AG20443 (cell line): ENCODE results near the gene OIT3.
"Not testable (repeated sequence)": the region's sequence is repeated elsewhere in the genome, so short reads cannot be mapped to it uniquely, and the experiment has no call there.

Experiments
- DNase-seq: peaks from one replicate; pipeline ENCODE4 v3.0.0; 2012; ENCODE audit warnings: low spot score, mixed read lengths

OIT3 gene

DNA sequence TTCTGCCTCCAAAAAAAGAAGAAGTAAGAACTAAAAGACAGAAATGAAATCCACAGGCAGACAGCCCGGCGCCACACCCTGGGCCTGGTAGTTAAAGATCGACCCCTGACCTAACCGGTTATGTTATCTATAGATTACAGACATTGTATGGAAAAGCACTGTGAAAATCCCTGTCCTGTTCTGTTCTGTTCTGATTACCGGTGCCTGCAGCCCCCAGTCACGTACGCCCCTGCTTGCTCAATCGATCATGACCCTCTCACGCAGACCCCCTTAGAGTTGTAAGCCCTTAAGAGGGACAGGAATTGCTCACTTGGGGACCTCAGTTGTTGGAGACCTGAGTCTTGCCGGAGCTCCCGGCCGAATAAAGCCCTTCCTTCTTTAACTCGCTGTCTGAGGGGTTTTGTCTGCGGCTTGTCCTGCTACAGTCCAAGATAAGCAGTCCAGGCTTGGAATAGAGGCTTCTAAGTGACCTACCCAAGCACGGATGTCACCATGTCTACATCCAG lies 10.5 kb downstream of the OIT3 start:
- DNase-seq = not testable (repeated sequence)

DNA sequence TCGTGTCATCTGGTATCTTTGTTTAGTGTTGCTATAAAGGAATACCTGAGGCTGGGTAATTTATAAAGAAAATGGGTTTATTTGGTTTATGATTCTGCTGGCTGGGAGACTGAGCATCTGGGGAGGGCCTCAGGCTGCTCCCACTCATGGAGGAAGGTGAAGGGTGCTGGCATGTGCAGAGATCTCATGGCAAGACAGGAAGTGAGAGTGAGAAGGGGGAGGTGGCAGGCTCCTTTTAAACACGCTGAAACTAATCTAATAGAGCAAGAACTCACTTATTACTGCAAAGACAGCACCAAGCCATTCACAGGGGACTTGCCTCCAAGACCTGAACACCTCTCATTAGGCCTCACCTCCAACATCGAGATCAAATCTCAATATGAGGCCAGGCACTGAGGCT lies 11.3 kb downstream of the OIT3 start:
- no peak for DNase-seq

DNA sequence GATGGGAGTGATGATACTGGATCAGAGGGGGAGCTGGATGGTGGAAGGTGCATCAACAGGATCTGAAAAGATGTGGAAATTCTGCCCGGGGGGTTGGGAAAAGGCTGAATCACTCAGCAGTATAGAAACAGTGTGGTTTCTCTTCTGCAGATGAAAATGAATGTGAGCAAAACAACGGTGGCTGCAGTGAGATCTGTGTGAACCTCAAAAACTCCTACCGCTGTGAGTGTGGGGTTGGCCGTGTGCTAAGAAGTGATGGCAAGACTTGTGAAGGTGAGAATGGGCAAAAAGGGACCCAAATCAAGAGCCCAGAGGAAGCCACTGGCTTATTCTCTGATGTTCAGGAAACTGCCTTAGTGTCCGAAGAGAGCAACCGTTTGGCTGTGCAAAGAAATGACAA lies 12.9 kb downstream of the OIT3 start:
- DNase-seq = no peak

DNA sequence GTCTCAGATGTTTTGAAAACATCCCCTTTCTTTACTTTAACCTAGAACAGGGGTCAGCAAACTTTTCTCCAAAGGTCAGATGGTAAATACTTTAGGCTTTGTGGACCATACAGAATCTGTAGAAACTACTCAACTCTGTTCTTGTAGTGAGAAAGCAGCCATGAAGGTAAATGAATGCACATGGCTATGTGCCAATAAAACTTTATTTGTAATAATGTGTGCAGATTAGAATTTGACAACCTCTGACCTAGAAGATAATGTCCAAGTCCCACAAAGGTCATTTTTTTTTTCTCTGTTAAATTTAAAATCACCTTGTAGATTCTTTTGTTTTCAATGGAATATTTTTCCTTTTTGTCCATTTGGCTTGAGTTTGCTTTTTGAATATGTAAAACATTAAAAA lies 17.2 kb downstream of the OIT3 start:
- DNase-seq = no peak

DNA sequence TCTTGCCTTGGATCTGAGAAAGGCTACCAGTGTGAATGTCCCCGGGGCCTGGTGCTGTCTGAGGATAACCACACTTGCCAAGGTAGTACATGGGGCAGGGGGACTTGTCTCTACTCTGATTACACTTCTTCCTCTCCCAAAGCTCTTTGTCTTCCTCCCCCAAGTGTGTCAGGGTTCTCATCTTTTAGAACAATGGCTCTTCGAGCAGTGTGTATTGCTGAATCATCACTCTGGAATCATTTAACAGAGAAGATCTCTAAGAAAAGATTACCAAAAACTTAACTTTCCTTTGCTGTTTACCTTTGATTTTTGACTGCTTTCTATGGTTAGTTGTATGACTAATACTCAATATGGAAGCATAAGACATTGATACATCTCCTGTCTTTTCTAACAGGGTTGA lies 18.2 kb downstream of the OIT3 start:
- no peak for DNase-seq

DNA sequence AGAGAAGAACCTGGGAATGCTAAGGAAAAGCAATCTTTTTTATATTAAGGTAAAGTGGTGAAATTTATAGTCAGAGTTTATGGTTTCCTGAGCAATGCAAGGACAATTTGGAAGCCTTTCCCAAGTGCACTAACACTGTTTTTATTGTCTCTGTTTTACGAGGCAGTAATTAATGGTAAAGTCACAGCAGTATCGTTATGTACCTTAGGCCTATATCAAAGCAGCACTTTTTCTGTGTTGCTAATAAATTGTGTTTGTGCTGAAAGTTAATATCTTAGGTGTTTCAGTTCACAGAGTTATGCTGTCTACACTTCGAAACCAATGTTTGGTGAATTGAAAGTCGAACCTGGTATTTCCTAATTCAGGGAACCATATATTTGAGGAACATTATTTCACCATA lies 19.2 kb downstream of the OIT3 start:
- DNase-seq = no peak

DNA sequence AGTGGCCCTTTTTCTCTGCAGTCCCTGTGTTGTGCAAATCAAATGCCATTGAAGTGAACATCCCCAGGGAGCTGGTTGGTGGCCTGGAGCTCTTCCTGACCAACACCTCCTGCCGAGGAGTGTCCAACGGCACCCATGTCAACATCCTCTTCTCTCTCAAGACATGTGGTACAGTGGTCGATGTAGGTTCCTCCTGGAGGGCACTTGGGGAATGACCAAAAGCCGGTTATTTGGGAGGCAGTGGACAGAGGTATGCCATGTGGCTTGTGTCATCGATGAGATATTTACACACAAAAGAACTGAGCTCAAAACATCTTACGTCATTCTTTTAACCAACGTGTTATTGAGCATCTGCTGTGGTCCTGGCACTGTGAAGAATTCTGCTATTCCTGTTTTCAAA lies 19.7 kb downstream of the OIT3 start:
- no peak for DNase-seq

DNA sequence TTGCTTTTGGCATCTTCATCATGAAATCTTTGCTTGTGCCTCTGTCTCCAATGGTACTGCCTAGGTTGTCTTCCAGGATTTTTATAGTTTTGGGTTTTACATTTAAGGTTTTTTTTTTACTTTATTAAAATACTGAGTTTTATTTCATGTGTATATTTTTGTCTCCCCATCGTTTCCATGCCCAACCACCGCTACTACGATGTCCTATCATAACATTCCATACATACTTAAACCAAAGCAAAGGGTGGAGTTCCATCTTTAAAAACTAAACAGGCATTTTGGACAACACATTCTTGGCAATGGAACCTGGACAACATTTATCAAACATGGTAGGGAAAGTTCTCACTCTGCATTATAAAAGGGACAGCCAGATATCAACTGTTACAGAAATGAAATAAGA lies 23.7 kb downstream of the OIT3 start:
- DNase-seq = not testable (repeated sequence)

DNA sequence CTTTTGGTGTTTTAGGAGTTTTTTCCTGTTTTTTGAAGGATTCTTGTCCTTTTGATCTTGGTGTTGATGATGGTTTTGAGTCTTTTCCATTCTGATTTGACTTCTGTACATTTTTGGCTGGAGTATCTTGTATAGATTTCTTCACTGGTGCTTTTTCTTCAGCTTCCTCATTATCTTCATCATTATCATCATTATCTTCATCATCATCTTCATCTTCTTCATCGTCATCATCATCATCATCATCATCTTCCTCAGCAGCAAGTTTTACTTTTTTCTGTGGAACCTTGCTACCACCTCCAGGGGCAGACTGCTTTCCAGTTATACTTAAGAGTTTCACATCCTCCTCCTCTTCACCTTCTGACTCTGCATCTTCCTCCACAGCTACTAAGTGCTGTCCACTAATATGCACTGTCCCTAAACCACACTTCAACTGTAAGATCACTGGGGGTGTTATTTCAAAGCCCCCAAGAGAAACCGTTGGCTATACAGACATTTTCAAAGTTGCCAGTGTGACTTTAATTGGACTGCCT lies 24.3 kb downstream of the OIT3 start:
- DNase-seq = not testable (repeated sequence)

DNA sequence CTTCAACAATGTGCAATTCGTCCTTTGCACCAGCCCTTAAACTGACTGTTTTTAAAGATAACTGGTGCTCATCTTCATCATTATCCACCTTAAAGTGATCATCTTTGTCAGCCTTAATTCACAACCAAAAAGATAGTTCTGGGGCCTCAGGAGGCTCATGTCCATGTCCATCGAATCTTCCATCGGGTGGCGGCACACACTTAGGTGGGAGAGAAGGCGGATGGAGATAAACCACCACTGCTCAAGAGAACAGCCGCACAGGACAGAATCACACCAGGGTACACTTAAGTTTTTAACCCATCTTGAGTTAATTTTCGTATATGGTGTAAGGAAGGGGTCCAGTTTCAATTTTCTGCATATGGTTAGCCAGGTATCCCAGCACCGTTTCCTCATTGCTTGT lies 24.8 kb downstream of the OIT3 start:
- DNase-seq = no peak

DNA sequence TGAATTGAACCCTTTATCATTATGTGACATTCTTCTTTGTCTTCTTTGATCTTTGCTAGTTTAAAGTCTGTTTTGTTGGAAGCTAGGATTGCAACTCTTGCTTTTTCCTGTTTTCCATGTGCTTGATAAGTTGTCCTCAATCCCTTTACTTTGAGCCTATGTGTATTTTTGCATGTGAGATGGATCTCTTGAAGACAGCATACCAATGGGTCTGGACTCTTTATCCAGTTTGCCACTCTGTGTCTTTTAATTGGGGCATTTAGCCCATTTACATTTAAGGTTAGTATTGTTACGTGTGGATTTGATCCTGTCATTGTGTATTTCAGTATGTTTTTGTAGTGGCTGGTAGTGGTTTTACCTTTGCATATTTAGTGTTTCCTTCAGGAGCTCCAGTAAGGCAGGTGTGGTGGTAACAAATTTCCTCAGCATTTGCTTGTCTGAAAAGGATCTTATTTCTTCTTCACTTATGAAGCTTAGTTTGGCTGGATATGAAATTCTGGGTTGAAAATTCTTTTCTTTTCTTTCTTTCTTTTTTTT lies 27.7 kb downstream of the OIT3 start:
- DNase-seq = not testable (repeated sequence)

DNA sequence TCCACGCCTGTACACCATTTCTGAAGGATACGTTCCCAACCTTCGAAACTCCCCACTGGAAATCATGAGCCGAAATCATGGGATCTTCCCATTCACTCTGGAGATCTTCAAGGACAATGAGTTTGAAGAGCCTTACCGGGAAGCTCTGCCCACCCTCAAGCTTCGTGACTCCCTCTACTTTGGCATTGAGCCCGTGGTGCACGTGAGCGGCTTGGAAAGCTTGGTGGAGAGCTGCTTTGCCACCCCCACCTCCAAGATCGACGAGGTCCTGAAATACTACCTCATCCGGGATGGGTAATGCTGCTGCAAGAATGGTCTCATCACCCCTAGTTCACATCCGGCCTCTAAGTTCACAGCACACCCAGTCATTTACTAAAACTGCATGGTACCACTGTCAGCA lies 30.8 kb downstream of the OIT3 start:
- no peak for DNase-seq

DNA sequence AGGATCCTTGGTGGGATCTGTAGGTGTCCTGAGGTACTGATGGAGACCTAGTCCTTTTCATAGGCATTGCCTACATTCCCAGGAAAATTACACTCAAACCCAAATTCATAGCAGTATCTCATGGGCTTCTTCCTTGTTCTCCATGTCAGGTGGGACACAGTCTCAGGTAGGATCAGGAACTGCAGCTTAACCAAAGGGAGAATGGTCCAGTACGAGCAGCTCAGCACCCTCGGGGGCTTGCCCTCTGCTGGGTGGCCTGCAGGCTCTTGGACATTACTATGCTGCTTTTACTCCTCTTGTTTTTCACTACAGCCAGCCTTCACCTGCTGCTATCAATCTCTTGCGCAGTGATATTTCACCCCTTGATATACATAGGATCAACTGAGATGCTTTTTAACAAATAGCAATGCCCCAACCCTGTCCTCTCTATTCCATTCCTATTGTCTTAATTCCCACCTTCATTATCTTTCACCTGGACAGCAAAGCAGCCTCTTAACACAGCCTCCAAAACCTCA lies 32.5 kb downstream of the OIT3 start:
- no peak for DNase-seq

DNA sequence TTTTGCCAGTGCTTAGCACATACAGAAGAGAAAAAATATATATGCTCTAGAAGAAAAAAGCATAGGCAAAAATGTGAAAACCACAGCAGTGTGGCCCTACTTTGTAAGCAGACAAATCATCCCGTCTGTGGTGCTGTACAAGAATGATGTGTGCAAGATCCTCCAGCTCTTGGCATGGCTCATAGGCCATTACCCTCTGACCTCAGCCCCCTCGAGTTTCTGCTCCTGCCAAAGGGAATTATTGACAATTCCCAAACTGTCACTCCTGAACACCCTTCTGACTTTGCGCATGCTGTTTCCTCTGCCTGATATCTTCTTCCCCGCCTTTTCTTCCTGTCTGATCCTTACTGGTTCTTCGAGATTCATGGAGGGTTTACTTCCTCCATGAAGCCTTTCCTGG lies 33.9 kb downstream of the OIT3 start:
- no peak for DNase-seq

DNA sequence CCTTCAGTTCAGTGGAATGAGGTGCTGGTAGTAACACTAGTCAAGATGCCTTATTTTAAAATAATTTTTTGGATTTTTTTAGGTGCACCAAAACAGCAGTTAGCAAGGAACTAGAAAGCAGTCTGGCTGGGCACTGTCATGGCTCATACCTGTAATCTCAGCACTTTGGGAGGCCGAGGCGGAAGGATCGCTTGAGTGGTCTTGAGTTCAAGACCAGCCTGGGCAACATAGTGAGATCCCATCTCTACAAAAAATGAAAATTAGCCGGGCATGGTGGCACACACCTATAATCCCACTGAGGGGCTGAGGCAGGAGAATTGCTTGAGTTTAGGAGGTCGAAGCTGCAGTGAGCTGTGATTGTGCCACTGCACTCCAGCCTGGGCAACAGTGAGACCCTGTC lies 35.3 kb downstream of the OIT3 start:
- no peak for DNase-seq

DNA sequence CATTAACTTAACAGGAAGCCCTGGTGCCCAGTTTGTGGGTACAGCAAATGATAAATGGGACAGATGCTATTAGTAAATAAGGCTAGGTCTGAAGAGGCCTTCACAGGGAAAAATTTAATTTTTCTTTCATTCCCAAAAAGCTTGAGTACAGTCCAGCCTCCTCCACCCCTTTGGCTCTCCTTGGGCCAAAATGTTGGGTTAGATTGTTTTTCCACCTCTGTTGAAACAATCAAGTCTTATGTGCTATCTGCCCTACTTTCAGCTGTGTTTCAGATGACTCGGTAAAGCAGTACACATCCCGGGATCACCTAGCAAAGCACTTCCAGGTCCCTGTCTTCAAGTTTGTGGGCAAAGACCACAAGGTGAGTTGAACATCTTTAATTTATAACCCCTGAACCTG lies 36.7 kb downstream of the OIT3 start:
- no peak for DNase-seq

DNA sequence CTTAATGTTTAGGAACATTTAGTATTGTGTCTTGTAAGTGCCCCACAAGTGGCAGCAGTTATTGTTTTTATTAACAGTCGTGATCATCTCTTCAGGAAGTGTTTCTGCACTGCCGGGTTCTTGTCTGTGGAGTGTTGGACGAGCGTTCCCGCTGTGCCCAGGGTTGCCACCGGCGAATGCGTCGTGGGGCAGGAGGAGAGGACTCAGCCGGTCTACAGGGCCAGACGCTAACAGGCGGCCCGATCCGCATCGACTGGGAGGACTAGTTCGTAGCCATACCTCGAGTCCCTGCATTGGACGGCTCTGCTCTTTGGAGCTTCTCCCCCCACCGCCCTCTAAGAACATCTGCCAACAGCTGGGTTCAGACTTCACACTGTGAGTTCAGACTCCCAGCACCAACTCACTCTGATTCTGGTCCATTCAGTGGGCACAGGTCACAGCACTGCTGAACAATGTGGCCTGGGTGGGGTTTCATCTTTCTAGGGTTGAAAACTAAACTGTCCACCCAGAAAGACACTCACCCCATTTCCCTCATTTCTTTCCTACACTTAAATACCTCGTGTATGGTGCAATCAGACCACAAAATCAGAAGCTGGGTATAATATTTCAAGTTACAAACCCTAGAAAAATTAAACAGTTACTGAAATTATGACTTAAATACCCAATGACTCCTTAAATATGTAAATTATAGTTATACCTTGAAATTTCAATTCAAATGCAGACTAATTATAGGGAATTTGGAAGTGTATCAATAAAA lies 38.9 kb downstream of the OIT3 start:
- DNase-seq = no peak

DNA sequence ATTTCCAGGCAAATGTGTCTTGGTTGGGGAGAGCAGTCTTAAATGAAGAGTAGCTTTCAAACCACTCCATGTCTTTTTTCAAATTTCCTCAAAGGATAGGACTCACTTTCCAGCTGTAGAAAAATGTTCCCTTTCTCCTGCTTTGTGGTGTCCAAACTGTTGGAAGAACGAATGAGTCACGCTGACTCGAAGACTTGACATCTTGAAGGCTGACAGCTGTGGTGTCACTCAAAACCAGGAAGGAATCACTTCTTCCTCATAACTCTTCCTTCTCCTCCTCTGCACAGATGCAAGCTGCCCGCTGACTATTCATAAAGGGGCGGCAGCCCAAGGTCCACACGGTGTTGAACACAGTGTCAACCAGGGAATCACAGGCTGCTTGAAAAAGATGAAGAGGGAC lies 41.8 kb downstream of the OIT3 start:
- DNase-seq = no peak

DNA sequence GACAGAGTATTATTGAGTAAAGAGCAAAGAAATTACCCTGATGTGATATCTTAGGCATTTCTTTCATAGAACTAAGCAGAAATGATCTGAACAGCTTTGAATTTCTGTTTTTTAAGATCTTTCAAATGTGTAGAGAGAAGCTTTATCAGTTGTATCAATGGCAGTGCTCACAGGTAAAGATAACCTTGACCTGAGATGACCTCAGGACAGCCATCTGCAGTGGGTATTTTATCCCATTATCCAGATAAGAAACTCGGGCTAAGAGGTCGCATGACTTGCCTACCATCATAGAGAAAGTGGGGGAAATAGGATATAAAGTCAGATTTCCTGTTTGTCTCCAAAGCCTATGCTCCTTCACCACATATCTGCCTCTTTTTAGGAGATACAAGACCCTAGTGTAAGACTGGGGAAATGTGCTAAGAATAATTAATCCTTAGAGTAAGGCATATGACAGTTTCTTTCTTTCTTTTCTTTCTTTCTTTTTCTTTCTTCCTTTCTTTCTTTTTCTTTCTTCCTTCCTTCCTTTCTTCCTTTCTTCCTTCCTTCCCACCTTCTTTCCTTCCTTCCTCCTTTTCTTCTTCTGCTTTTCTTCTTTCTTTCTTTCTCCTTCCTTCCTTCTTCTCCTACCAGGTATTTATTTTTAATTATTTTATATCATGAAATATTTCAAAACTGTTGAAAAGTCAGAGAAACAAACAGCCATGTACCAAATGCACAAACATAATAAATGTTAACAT lies 50.1 kb downstream of the OIT3 start:
- no peak for DNase-seq

DNA sequence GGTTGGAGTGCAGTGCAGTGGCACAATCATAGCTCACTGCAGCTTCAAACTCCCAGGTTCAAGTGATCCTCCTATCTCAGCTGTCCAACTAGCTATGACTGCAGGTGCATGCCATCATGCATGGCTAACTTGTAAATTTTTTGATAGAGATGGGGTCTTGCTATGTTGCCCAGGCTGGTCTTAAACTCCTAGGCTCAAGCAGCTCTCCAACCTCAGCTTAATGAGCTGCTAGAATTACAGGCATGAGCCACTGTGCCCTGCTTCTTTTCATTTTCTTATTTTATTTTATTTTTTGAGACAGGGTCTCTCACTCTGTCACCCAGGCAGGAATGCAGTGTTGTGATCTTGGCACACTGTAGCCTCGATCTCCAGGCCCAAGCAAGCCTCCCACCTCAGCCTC lies 53.4 kb downstream of the OIT3 start:
- DNase-seq = no peak

DNA sequence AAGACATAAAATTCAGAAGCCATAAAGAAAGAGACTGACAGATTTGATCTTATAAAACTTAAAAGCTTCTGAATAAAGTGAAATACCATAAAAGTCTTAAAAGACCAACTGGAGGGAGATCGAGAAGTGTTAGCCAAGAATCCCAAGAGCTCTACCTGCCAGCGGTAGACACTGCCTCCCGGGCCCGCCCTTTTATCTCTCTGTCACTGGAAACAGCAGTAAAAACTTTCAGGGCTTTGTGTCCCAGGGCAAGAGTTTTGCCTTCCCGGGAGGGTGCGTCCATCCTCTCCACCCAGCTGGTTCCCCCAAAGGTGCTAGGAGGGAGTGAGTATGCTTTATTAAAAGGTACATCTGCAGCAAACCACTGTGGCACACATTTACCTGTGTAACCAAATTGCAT lies 55.2 kb downstream of the OIT3 start:
- DNase-seq = no peak

DNA sequence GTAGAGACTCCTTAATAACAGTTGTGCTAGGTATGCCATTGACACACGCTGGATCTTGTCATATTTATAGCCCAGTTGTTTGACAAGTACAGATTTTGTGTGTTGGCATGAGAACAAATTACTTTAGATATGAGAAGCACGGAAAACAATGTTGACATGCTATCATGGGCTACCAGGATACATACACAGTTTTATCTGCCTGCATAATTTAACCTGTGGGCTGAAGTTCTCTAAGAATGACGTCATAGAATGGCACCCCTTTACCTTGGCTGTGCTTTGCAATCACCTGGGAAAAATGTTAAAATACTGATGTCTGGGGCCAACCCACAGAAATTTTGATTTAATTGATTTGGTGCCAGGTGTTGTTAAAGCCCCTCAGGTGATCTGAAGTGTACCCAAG lies 58.2 kb downstream of the OIT3 start:
- no peak for DNase-seq

DNA sequence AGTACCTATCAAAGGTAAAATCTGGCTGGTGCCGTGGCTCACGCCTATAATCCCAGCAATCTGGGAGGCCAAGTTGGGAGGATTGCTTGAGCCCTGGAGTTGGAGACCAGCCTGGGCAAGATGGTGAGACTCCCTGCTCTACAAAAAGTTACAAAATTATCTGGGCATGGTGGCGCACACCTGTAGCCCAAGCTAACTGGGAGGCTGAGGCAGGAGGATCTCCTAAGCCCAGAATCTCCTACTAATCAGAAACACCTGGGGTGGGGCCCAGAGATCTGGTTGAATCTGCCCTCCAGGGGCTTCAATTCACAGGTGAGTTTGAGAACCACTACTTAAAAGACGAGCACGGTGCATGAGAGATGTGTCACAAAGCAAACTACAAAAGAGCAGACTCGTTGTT lies 58.6 kb downstream of the OIT3 start:
- no peak for DNase-seq
